ENCODE measurements around the gene PLCL1.

The PLCL1 gene

DNA sequence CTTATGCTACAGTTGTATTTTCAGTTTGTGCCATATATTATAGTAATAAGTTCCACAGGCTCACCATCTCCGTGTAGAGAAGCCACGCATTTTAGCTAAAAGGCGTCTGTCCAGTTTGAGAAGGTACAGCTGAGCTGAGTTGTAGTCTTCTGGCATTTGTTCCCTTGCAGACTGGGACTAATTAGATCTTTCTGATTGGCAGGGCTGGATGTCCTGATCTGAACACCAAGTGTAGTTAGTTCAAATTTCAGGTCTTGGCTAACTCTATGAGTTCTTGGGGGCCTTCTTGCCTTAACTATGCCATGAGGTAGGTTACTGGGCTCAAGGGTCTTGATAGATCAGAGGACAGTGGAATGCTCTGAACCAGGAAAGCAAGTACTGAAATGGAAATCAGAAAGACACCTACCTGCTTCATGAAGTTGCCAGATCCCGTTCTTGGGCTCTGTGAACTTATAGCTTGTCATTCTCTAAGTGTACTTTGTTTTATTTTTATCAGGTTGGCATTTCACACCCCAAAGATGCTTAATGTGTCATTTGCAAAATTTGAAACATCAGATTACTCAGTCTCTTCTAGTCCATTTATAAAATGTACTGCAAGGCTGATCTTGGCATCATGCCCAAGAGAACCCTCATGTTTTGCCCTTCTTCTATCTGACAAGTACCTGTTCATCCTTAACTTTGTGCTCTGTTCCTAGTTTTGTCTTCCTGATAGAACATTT is 93.7 kb downstream of the PLCL1 start:
- Histone ChIP-seq H3K4me3 (replicated peaks; ENCODE audit: insufficient read depth, low read length) (no peak overlapping the region), H3K27me3 (ENCODE audit: insufficient read depth, poor library complexity, severe bottlenecking) (no peaks in the 10 kb centered on the region), H3K27ac (replicated peaks) (no peak overlapping the region)
- DNase-seq (ENCODE audit: low read depth in 1 of 2, low spot score in 1 of 2): no peak
- TF ChIP-seq GABPA (IDR thresholded peaks at IDR 0.05; ENCODE audit: low read depth) (no peak), REST (IDR thresholded peaks at IDR 0.05; ENCODE audit: insufficient replicate concordance, low read depth) (no peak), SPI1 (IDR thresholded peaks at IDR 0.05; ENCODE audit: borderline replicate concordance, low read depth) (no peak), POLR2AphosphoS5 (IDR thresholded peaks at IDR 0.05; ENCODE audit: low read depth) (no peak), CTCF (IDR thresholded peaks at IDR 0.05; ENCODE audit: insufficient read depth, low read length) (no peak)

- Histone ChIP-seq H3K4me3 (replicated peaks; ENCODE audit: insufficient read depth, low read length) (no peak overlapping the region), H3K27ac (replicated peaks) (no peak overlapping the region), H3K27me3 (ENCODE audit: insufficient read depth, poor library complexity, severe bottlenecking) (no peaks in the 10 kb centered on the region)
- no peak for DNase-seq (ENCODE audit: low read depth in 1 of 2, low spot score in 1 of 2)
- TF ChIP-seq CTCF (IDR thresholded peaks at IDR 0.05; ENCODE audit: insufficient read depth, low read length): no peak
- peak; percentile 63 for TF ChIP-seq POLR2AphosphoS5 (IDR thresholded peaks at IDR 0.05; ENCODE audit: low read depth)
- no peak for TF ChIP-seq SPI1 (IDR thresholded peaks at IDR 0.05; ENCODE audit: borderline replicate concordance, low read depth)
- no peak for TF ChIP-seq REST (IDR thresholded peaks at IDR 0.05; ENCODE audit: insufficient replicate concordance, low read depth)
- no peak for TF ChIP-seq GABPA (IDR thresholded peaks at IDR 0.05; ENCODE audit: low read depth)
These were observed 100.1 kb downstream of the PLCL1 start for GRCh38 chr2:197904446-197904845.

DNA sequence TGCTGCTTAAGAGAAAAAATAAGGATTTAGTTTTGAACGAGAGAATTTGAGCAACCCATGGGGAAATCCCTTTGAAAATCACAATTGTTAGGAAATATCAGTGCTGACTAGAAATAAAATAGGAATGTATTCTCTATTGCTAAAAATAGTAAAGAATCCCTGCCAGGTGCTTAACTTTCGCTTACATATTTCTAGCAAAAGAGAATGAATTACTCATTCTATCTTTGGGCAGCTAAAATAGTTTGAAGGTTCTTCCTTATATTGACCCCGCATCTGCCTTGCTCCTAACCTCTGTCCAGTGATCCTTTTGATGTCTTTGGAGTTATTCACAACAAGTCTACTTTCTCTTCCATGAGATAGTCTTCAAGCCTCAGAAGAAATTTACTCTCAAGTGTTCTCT is 103.8 kb downstream of the PLCL1 start:
- no peak for DNase-seq (ENCODE audit: low read depth in 1 of 2, low spot score in 1 of 2)
- no peak overlapping the region for H3K27ac ChIP-seq (replicated peaks)
- TF ChIP-seq GABPA (IDR thresholded peaks at IDR 0.05; ENCODE audit: low read depth) (no peak), CTCF (IDR thresholded peaks at IDR 0.05; ENCODE audit: insufficient read depth, low read length) (no peak), POLR2AphosphoS5 (IDR thresholded peaks at IDR 0.05; ENCODE audit: low read depth) (no peak), SPI1 (IDR thresholded peaks at IDR 0.05; ENCODE audit: borderline replicate concordance, low read depth) (no peak), REST (IDR thresholded peaks at IDR 0.05; ENCODE audit: insufficient replicate concordance, low read depth) (no peak)
- H3K4me3 ChIP-seq (replicated peaks; ENCODE audit: insufficient read depth, low read length): no peak overlapping the region
- peaks cover 7% of the 10 kb centered on the region for H3K27me3 ChIP-seq (ENCODE audit: insufficient read depth, poor library complexity, severe bottlenecking)

Data from HL-60 (cell line).